OCI-LY1 (cell line): Measurements from ENCODE around the gene IMMT.

Experiments used
- H2AFZ ChIP-seq: fragments of 200-600 bp; sonication (generic), shearing (Covaris generic); 2 replicates; pipeline ENCODE4 v1.6.0; 2014; ENCODE audit warnings: antibody characterized with exemption, mild to moderate bottlenecking, low read length
- H3F3A ChIP-seq: fragments of 200-600 bp; sonication (generic), shearing (Covaris generic); 2 replicates; pipeline ENCODE4 v1.6.0; 2014; ENCODE audit warnings: mild to moderate bottlenecking, antibody characterized with exemption, low read length, moderate library complexity; ENCODE audit not compliant: insufficient read depth
- H3K27ac ChIP-seq: fragments of 200-600 bp; sonication (generic); 2 replicates; pipeline ENCODE4 v1.5.1; 2014; ENCODE audit warnings: low read length, mixed run types, mild to moderate bottlenecking, low read depth; ENCODE audit not compliant: poor library complexity, severe bottlenecking
- H3K27me3 ChIP-seq: fragments of 200-600 bp; sonication (generic); 2 replicates; pipeline ENCODE4 v1.6.0; 2014; ENCODE audit warnings: antibody characterized with exemption, mild to moderate bottlenecking, low read length, moderate library complexity; ENCODE audit not compliant: insufficient read depth
- H3K36me3 ChIP-seq: fragments of 200-600 bp; sonication (generic); 2 replicates; pipeline ENCODE4 v1.6.1; 2014; ENCODE audit warnings: mild to moderate bottlenecking, antibody characterized with exemption, low read length, moderate library complexity, mixed read lengths; ENCODE audit not compliant: insufficient read depth
- H3K4me1 ChIP-seq: fragments of 200-600 bp; sonication (generic); 2 replicates; pipeline ENCODE4 v1.5.1; 2014; ENCODE audit warnings: mild to moderate bottlenecking, low read length, moderate library complexity; ENCODE audit not compliant: insufficient read depth, severe bottlenecking
- H3K4me2 ChIP-seq: fragments of 200-600 bp; sonication (generic), shearing (Covaris generic); 2 replicates; pipeline ENCODE4 v1.6.1; 2014; ENCODE audit warnings: low read length
- H3K4me3 ChIP-seq: fragments of 200-600 bp; sonication (generic); 2 replicates; pipeline ENCODE4 v1.5.1; 2014; ENCODE audit warnings: low read length, low read depth, mild to moderate bottlenecking, mixed read lengths; ENCODE audit not compliant: poor library complexity, severe bottlenecking
- H3K79me2 ChIP-seq: fragments of 200-600 bp; shearing (Covaris generic); 2 replicates; pipeline ENCODE4 v1.6.1; 2016; ENCODE audit warnings: mixed run types, low read length, mixed read lengths; ENCODE audit not compliant: insufficient read depth
- H3K9ac ChIP-seq: fragments of 200-600 bp; sonication (generic), shearing (Covaris generic); 2 replicates; pipeline ENCODE4 v1.6.1; 2014; ENCODE audit warnings: mild to moderate bottlenecking, low read length, mixed read lengths
- H3K9me2 ChIP-seq: fragments of 200-600 bp; sonication (generic), shearing (Covaris generic); 2 replicates; pipeline ENCODE4 v1.6.1; 2014; ENCODE audit warnings: low read depth, mild to moderate bottlenecking, low read length, mixed read lengths
- H3K9me3 ChIP-seq: fragments of 200-600 bp; shearing (Covaris generic); 2 replicates; pipeline ENCODE4 v1.6.1; 2014; ENCODE audit warnings: low read length, mixed read lengths
- H4K20me1 ChIP-seq: fragments of 200-600 bp; sonication (generic), shearing (Covaris generic); 2 replicates; pipeline ENCODE4 v1.6.0; 2016; ENCODE audit warnings: mild to moderate bottlenecking, low read length; ENCODE audit not compliant: insufficient read depth
- CTCF ChIP-seq: fragments of 200-600 bp; sonication (generic), shearing (Covaris generic); IDR thresholded peaks from 2 replicates; pipeline ENCODE4 v1.5.1; 2017; ENCODE audit warnings: mild to moderate bottlenecking, antibody characterized with exemption, low read length, moderate library complexity, mixed read lengths
- EZH2 ChIP-seq: fragments of 200-600 bp; sonication (generic), shearing (Covaris generic); IDR thresholded peaks from 2 replicates; pipeline ENCODE4 v1.8.0; 2017; ENCODE audit warnings: borderline replicate concordance, mixed run types, mild to moderate bottlenecking, antibody characterized with exemption, low read length, moderate library complexity, mixed read lengths

The IMMT gene

GRCh38 chr2:86136141-86136540 lies 59.1 kb downstream of the IMMT start:
- no peaks in the 10 kb centered on the region for H3K9me3 ChIP-seq
- H3K36me3 ChIP-seq: peaks cover 99% of the 10 kb centered on the region
- no peaks in the 10 kb centered on the region for H4K20me1 ChIP-seq
- H3K27me3 ChIP-seq: no peaks in the 10 kb centered on the region
- no peaks in the 10 kb centered on the region for H3K4me1 ChIP-seq
- TF ChIP-seq EZH2: no peak
- TF ChIP-seq CTCF: no peak
- no peak overlapping the region for H2AFZ ChIP-seq
- H3K27ac ChIP-seq: no peak overlapping the region
- no peaks in the 10 kb centered on the region for H3K9me2 ChIP-seq
- no peaks in the 10 kb centered on the region for H3K79me2 ChIP-seq
- H3F3A ChIP-seq: no peaks in the 10 kb centered on the region
- H3K4me2 ChIP-seq: no peak overlapping the region
- H3K9ac ChIP-seq: no peak overlapping the region
- no peak overlapping the region for H3K4me3 ChIP-seq

GRCh38 chr2:86135653-86136052 lies 59.6 kb downstream of the IMMT start:
- Histone ChIP-seq H3K4me1 (no peaks in the 10 kb centered on the region), H3K9me3 (no peaks in the 10 kb centered on the region), H3K9ac (no peak overlapping the region), H4K20me1 (no peaks in the 10 kb centered on the region), H3K27me3 (no peaks in the 10 kb centered on the region), H2AFZ (no peak overlapping the region), H3F3A (no peaks in the 10 kb centered on the region), H3K27ac (no peak overlapping the region), H3K4me3 (no peak overlapping the region), H3K4me2 (no peak overlapping the region), H3K36me3 (peaks cover 99% of the 10 kb centered on the region), H3K79me2 (no peaks in the 10 kb centered on the region), H3K9me2 (no peaks in the 10 kb centered on the region)
- TF ChIP-seq CTCF: no peak
- no peak for TF ChIP-seq EZH2

DNA sequence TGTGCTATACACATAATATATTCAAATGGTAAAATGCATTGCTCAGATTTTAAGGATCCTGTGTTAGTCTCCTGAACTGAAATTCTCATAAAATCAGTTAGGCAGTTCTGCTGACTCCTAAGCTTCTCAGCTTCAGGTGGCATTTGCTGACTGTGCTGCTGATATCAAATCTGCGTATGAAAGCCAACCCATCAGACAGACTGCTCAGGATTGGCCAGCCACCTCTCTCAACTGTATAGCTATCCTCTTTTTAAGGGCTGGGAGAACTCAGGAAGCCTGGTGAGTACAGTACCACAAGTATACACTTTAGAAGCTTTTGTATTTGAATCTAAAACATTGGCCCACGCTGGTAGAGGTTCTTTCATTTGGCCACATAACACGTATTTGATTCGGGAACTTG lies 60.6 kb downstream of the IMMT start:
- no peaks in the 10 kb centered on the region for H4K20me1 ChIP-seq
- H3K9ac ChIP-seq: no peak overlapping the region
- H3K79me2 ChIP-seq: no peaks in the 10 kb centered on the region
- no peaks in the 10 kb centered on the region for H3K4me1 ChIP-seq
- H3K27me3 ChIP-seq: no peaks in the 10 kb centered on the region
- TF ChIP-seq CTCF (no peak), EZH2 (no peak)
- no peaks in the 10 kb centered on the region for H3F3A ChIP-seq
- H3K9me3 ChIP-seq: no peaks in the 10 kb centered on the region
- H3K27ac ChIP-seq: no peak overlapping the region
- H2AFZ ChIP-seq: no peak overlapping the region
- H3K4me2 ChIP-seq: no peak overlapping the region
- peaks cover 99% of the 10 kb centered on the region for H3K36me3 ChIP-seq
- H3K9me2 ChIP-seq: no peaks in the 10 kb centered on the region
- H3K4me3 ChIP-seq: no peak overlapping the region
